LNCaP clone FGC (cell line): ENCODE data around the gene SOCS2.
"Not testable (repeated sequence)": the region's sequence is repeated elsewhere in the genome, so short reads cannot be mapped to it uniquely, and the experiment has no call there.

Experiments used
- DNase-seq: peaks from one replicate; pipeline ENCODE4 v3.0.0-alpha.2; 2011; ENCODE audit warnings: low read depth
- H3K4me3 ChIP-seq: 2 replicates; pipeline ENCODE4 v1.5.1; 2011; ENCODE audit warnings: mild to moderate bottlenecking, low read depth, low read length, control low read depth
- TF ChIP-seq, protein P1 (sequence below): IDR thresholded peaks from 2 replicates; pipeline ENCODE4 v1.5.1; 2012; ENCODE audit warnings: mild to moderate bottlenecking; ENCODE audit not compliant: control insufficient read depth, insufficient read depth; ENCODE audit errors: extremely low read depth

SOCS2 gene

DNA sequence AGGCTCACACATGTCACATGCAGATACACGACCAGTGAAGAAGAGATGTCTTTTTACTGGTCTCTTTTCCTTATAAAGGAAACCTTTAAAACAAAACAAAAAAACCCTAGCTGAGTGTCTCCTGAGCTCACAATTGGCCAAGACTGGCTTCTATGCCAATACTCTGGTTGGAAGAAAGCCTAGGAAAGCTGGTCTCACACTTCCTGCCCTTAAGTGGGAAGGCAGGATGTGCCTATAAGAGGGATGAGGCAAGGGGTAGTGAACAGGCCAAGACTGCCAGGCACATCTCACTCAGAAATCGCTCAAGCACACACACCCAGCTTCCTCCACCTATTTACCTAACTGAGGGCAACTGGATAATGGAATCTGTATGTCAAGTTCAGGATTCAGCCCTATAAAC lies 50.0 kb downstream of the SOCS2 start:
- TF ChIP-seq, protein P1, sequence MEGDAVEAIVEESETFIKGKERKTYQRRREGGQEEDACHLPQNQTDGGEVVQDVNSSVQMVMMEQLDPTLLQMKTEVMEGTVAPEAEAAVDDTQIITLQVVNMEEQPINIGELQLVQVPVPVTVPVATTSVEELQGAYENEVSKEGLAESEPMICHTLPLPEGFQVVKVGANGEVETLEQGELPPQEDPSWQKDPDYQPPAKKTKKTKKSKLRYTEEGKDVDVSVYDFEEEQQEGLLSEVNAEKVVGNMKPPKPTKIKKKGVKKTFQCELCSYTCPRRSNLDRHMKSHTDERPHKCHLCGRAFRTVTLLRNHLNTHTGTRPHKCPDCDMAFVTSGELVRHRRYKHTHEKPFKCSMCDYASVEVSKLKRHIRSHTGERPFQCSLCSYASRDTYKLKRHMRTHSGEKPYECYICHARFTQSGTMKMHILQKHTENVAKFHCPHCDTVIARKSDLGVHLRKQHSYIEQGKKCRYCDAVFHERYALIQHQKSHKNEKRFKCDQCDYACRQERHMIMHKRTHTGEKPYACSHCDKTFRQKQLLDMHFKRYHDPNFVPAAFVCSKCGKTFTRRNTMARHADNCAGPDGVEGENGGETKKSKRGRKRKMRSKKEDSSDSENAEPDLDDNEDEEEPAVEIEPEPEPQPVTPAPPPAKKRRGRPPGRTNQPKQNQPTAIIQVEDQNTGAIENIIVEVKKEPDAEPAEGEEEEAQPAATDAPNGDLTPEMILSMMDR = no peak
- no peak overlapping the region for H3K4me3 ChIP-seq
- no peak for DNase-seq

DNA sequence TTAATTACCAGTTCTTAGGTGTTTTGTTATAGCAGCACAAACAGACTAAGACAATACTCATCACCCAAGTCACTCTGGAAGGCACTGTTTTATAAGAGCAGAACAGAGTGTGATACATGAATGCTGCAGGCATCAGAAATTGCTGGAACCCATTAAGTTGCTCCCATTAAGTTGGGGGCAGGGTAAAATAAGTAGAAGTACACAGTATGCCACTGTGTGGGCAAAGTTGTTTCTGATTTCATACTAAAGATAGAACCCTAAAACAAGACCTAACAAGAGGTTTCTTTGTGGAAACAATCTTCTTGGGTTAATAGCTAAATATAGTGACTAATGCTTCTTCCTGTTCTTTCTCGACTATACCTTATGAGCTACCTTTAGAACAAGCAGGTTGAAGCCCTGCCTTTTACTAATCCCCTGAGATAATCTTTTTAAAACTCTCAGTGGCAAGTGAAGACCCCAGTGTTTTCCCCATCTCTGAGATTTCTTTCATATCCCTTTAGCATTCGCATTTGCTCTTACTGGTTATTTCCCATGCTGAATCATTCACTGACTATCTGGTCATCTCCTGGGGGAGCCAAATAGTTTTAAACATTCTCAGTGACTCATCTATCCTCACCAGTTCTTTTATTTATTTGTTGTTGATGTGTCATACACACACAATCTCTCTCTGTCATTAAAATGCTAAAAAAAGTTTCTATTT lies 52.3 kb downstream of the SOCS2 start:
- no peak for DNase-seq
- H3K4me3 ChIP-seq = no peak overlapping the region
- TF ChIP-seq, protein P1 = no peak

DNA sequence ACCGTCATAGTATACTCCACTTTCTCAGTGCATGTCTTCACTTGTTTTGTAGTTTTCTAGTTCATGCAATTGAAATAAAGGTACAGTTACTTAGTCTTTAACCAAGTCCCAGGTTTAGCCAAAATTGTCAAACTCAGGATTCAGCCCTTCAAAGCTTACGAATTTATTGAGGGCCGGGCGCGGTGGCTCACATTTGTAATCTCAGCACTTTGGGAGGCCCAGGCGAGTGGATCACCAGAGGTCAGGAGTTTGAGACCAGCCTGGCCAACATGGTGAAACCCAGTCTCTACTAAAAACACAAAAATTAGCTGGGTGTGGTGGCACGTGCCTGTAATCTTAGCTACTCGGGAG lies 52.8 kb downstream of the SOCS2 start:
- not testable (repeated sequence) for DNase-seq, H3K4me3 ChIP-seq

DNA sequence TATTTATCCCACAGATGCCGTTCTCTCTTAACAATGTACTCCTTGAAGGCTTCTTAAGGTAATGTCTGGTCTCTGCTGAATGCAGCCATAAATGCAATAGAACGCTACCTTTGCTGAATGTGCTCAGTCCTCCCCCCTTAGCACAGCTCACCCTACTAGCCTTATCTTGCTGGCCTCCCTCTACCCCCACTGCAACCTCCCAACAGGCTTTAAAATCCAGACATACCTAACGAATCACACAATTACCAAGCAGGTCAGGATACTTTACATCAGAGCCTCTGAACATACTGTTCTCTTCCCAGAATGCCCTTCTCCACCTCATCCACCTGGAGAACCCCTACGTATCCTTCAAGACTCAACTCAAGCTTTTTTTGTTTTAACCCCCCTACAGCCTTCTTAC lies 53.7 kb downstream of the SOCS2 start:
- TF ChIP-seq, protein P1 = no peak
- no peak overlapping the region for H3K4me3 ChIP-seq
- DNase-seq = no peak
